GM06990 (cell line): ENCODE results near the gene CADPS2.

ENCODE experiments used
- DNase-seq: peaks from one replicate; pipeline ENCODE4 v3.0.0-alpha.2; 2011; ENCODE audit not compliant: insufficient read length; ENCODE audit errors: extremely low read depth
- H3K27me3 ChIP-seq: replicated peaks from 2 replicates; pipeline ENCODE4 v1.6.0; 2011; ENCODE audit warnings: low read length; ENCODE audit not compliant: control insufficient read depth, insufficient read depth
- H3K36me3 ChIP-seq: 2 replicates; pipeline ENCODE4 v1.5.1; 2011; ENCODE audit warnings: low read length; ENCODE audit not compliant: control insufficient read depth, insufficient read depth
- H3K4me3 ChIP-seq: replicated peaks from 2 replicates; pipeline ENCODE4 v1.5.1; 2011; ENCODE audit warnings: low read depth, mild to moderate bottlenecking, control low read depth, low read length
- CTCF ChIP-seq: IDR thresholded peaks from 2 replicates; pipeline ENCODE4 v1.5.1; 2011; ENCODE audit warnings: low read length, control low read depth, mild to moderate bottlenecking, inconsistent platforms; ENCODE audit not compliant: insufficient read depth, poor library complexity, severe bottlenecking

CADPS2 gene

DNA sequence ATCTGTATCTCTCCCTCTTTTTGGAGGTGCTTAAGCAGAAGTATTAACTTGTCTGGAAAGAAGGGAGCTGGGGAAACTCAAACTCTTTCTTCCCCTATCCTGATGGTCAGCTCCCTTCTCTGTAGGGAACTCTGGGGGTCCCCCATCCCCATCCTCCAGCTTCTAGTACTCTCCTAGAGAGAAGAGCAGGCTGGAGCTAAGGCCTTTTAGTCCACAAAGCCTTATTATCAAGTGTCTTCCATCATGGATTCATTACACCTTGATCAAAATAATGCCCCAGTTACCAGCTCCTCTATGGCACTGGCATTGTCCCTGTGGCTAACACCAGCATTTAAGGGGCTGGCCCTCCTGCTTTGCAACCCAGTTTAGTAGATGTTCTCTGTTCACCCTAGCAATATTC, 35.7 kb downstream of the CADPS2 start:
- Histone ChIP-seq H3K27me3 (no peaks in the 10 kb centered on the region), H3K4me3 (no peak overlapping the region), H3K36me3 (no peaks in the 10 kb centered on the region)
- no peak for DNase-seq
- no peak for TF ChIP-seq CTCF

- no peak overlapping the region for H3K4me3 ChIP-seq
- no peaks in the 10 kb centered on the region for H3K36me3 ChIP-seq
- no peaks in the 10 kb centered on the region for H3K27me3 ChIP-seq
- TF ChIP-seq CTCF = no peak
- no peak for DNase-seq
These were observed 36.3 kb downstream of the CADPS2 start for GRCh38 chr7:122849957-122850328.

DNA sequence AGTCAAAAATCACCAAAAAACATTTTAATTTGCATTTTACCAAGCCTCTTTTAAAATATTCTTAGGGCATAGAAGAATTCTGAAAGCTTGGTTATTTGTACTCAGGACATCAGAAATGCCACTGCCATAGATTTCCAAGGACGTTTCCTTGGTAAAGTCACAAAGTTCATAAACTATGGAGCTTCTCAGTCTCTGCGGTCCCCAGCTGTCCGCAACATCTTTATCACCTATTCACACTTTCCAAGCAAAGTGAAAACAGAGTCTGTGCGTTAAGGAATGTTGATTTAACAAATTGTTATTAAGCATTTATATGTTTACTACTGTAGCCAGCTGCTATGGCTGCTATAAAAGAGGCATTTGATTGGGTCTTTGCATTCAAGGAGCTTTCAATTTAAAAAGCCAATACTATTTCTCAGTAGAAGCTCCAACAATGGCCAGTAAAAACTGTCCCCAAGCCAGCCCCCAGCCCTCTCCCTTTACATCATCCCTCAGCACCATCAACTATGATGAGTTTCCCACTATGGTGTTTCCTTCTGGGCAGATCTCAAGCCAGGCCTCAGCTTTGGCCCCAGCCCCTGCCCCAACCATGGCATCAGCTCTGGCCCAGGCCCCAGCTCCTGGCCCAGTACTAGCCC, 36.8 kb downstream of the CADPS2 start:
- no peak overlapping the region for H3K4me3 ChIP-seq
- no peaks in the 10 kb centered on the region for H3K27me3 ChIP-seq
- no peak for TF ChIP-seq CTCF
- no peaks in the 10 kb centered on the region for H3K36me3 ChIP-seq
- no peak for DNase-seq

- DNase-seq = no peak
- no peak overlapping the region for H3K4me3 ChIP-seq
These were observed 38.3 kb downstream of the CADPS2 start for GRCh38 chr7:122847871-122848473.

GRCh38 chr7:122846591-122846990, 39.7 kb downstream of the CADPS2 start:
- H3K36me3 ChIP-seq = no peaks in the 10 kb centered on the region

More at GRCh38 chr7:122847871-122848473, 38.3 kb downstream of the CADPS2 start:
- Histone ChIP-seq H3K27me3 (no peaks in the 10 kb centered on the region), H3K36me3 (no peaks in the 10 kb centered on the region)
- no peak for TF ChIP-seq CTCF

More at GRCh38 chr7:122846591-122846990, 39.7 kb downstream of the CADPS2 start:
- H3K4me3 ChIP-seq = no peak overlapping the region
- DNase-seq = no peak
- no peak for TF ChIP-seq CTCF
- H3K27me3 ChIP-seq = no peaks in the 10 kb centered on the region
